H9 (cell line): Measurements from ENCODE around the gene CUEDC2. TPM values are rescaled to one million over a fixed set of nuclear protein-coding genes. Genes with fewer than 3 reads are reported as not detected.
A peak's percentile ranks its signal among the peaks of the same experiment; 100 is the strongest.

Experiments used
- DNase-seq: peaks from one replicate; pipeline ENCODE4 v3.0.0-alpha.2; 2017
- H2AFZ ChIP-seq: one replicate; pipeline ENCODE4 v1.6.1; 2013; ENCODE audit warnings: mild to moderate bottlenecking, low read length, control low read depth, moderate library complexity
- H2AK5ac ChIP-seq: 2 replicates; pipeline ENCODE4 v1.6.1; 2013; ENCODE audit warnings: low read length, control low read depth, mixed read lengths; ENCODE audit not compliant: insufficient read length
- H2BK120ac ChIP-seq: one replicate; pipeline ENCODE4 v1.6.1; 2013; ENCODE audit warnings: low read depth, mild to moderate bottlenecking, low read length, control low read depth, inconsistent platforms; ENCODE audit not compliant: poor library complexity, severe bottlenecking
- H2BK12ac ChIP-seq: 2 replicates; pipeline ENCODE4 v1.6.1; 2013; ENCODE audit warnings: low read length, control low read depth, mixed read lengths, low read depth; ENCODE audit not compliant: insufficient read length
- H2BK15ac ChIP-seq: 2 replicates; pipeline ENCODE4 v1.6.1; 2013; ENCODE audit warnings: low read depth, low read length, control low read depth
- H2BK20ac ChIP-seq: one replicate; pipeline ENCODE4 v1.6.1; 2013; ENCODE audit warnings: low read depth, mild to moderate bottlenecking, low read length, control low read depth, inconsistent platforms; ENCODE audit not compliant: poor library complexity, severe bottlenecking
- H2BK5ac ChIP-seq: 2 replicates; pipeline ENCODE4 v1.6.1; 2013; ENCODE audit warnings: low read length, control low read depth, mixed read lengths; ENCODE audit not compliant: insufficient read length
- H3K14ac ChIP-seq: 2 replicates; pipeline ENCODE4 v1.6.1; 2013; ENCODE audit warnings: low read length, control low read depth; ENCODE audit not compliant: insufficient read depth
- H3K18ac ChIP-seq: 2 replicates; pipeline ENCODE4 v1.6.1; 2013; ENCODE audit warnings: low read depth, mild to moderate bottlenecking, mixed read lengths, low read length, control low read depth; ENCODE audit not compliant: insufficient read length
- H3K23ac ChIP-seq: 2 replicates; pipeline ENCODE4 v1.6.1; 2013; ENCODE audit warnings: low read length, control low read depth, mixed read lengths, low read depth; ENCODE audit not compliant: insufficient read length
- H3K23me2 ChIP-seq: 2 replicates; pipeline ENCODE4 v1.6.1; 2013; ENCODE audit warnings: low read depth, mild to moderate bottlenecking, mixed read lengths, low read length, control low read depth; ENCODE audit not compliant: insufficient read length, poor library complexity, severe bottlenecking
- H3K27ac ChIP-seq: 2 replicates; pipeline ENCODE4 v1.5.1; 2013; ENCODE audit warnings: low read length, control low read depth, mixed read lengths, low read depth; ENCODE audit not compliant: insufficient read length
- H3K27me3 ChIP-seq: 2 replicates; pipeline ENCODE4 v1.6.1; 2013; ENCODE audit warnings: low read length, control low read depth, inconsistent platforms; ENCODE audit not compliant: insufficient read depth
- H3K4ac ChIP-seq: 2 replicates; pipeline ENCODE4 v1.6.1; 2013; ENCODE audit warnings: low read depth, mild to moderate bottlenecking, control low read depth, inconsistent platforms, low read length, moderate library complexity
- H3K4me1 ChIP-seq: 2 replicates; pipeline ENCODE4 v1.6.1; 2013; ENCODE audit warnings: low read length, control low read depth, inconsistent platforms; ENCODE audit not compliant: insufficient read depth
- H3K4me2 ChIP-seq: 2 replicates; pipeline ENCODE4 v1.6.1; 2013; ENCODE audit warnings: low read length, control low read depth, mixed read lengths; ENCODE audit not compliant: insufficient read length, insufficient read depth
- H3K56ac ChIP-seq: 2 replicates; pipeline ENCODE4 v1.6.1; 2013; ENCODE audit warnings: low read depth, mild to moderate bottlenecking, mixed read lengths, low read length, control low read depth; ENCODE audit not compliant: insufficient read length
- H3K79me1 ChIP-seq: 2 replicates; pipeline ENCODE4 v1.6.1; 2013; ENCODE audit warnings: low read depth, mild to moderate bottlenecking, moderate library complexity, low read length, control low read depth, inconsistent platforms; ENCODE audit not compliant: insufficient read depth, poor library complexity, severe bottlenecking
- H3K79me2 ChIP-seq: 2 replicates; pipeline ENCODE4 v1.6.1; 2013; ENCODE audit warnings: low read length, control low read depth, inconsistent platforms; ENCODE audit not compliant: insufficient read depth
- H3K9ac ChIP-seq: 2 replicates; pipeline ENCODE4 v1.6.1; 2013; ENCODE audit warnings: low read length, control low read depth, mixed read lengths; ENCODE audit not compliant: insufficient read length; ENCODE audit errors: extremely low read depth
- H3K9me3 ChIP-seq: one replicate; pipeline ENCODE4 v1.6.1; 2013; ENCODE audit warnings: low read depth, low read length, inconsistent platforms; ENCODE audit not compliant: control insufficient read depth
- H3T11ph ChIP-seq: one replicate; pipeline ENCODE4 v1.6.1; 2013; ENCODE audit warnings: mild to moderate bottlenecking, low read length, control low read depth, inconsistent platforms
- H4K20me1 ChIP-seq: one replicate; pipeline ENCODE4 v1.6.1; 2013; ENCODE audit not compliant: control insufficient read depth, insufficient read length, insufficient read depth
- H4K5ac ChIP-seq: 2 replicates; pipeline ENCODE4 v1.6.1; 2013; ENCODE audit warnings: low read depth, mild to moderate bottlenecking, mixed read lengths, low read length, control low read depth; ENCODE audit not compliant: insufficient read length
- H4K8ac ChIP-seq: replicated peaks from 2 replicates; pipeline ENCODE4 v1.6.1; 2013; ENCODE audit warnings: low read length, control low read depth, mixed read lengths, low read depth; ENCODE audit not compliant: insufficient read length
- H4K91ac ChIP-seq: 2 replicates; pipeline ENCODE4 v1.6.1; 2013; ENCODE audit warnings: low read depth, mild to moderate bottlenecking, moderate library complexity, mixed read lengths, low read length, control low read depth; ENCODE audit not compliant: insufficient read length
- H3K27ac Mint-ChIP-seq, 3 experiments: 2 replicates in 2 of 3; 3 replicates in 1 of 3; pipeline ENCODE4 v1.8.0; 2020 to 2021; ENCODE audit warnings: mixed read lengths in 3 of 3, mild to moderate bottlenecking in 1 of 3, moderate library complexity in 1 of 3
- H3K27me3 Mint-ChIP-seq: 2 replicates; pipeline ENCODE4 v1.8.0; 2021; ENCODE audit warnings: low read depth, mild to moderate bottlenecking, moderate library complexity, mixed read lengths
- H3K36me3 Mint-ChIP-seq, 3 experiments: 2 replicates in 2 of 3; 3 replicates in 1 of 3; pipeline ENCODE4 v1.8.0; 2020 to 2021; ENCODE audit warnings: low read depth in 3 of 3, mixed read lengths in 3 of 3; ENCODE audit not compliant: insufficient read depth in 1 of 3
- H3K4me1 Mint-ChIP-seq, 2 experiments: 2 replicates each; pipeline ENCODE4 v1.8.0; 2020; ENCODE audit warnings: mixed read lengths in 2 of 2
- H3K4me3 Mint-ChIP-seq, 2 experiments: 2 replicates in 1 of 2; 3 replicates in 1 of 2; pipeline ENCODE4 v1.8.0; 2020 to 2021; ENCODE audit warnings: mild to moderate bottlenecking in 2 of 2, mixed read lengths in 2 of 2, moderate library complexity in 1 of 2
- H3K9me3 Mint-ChIP-seq, 2 experiments: 2 replicates in 1 of 2; 3 replicates in 1 of 2; pipeline ENCODE4 v1.8.0; 2020; ENCODE audit warnings: mild to moderate bottlenecking in 2 of 2, mixed read lengths in 2 of 2, moderate library complexity in 1 of 2
- CTCF ChIP-seq: fragments of 200-600 bp; sonication (generic); conservative IDR thresholded peaks from 3 replicates; pipeline ENCODE4 v1.8.0; 2021; ENCODE audit warnings: antibody characterized with exemption, mild to moderate bottlenecking
- WGBS: extraction: QIAGEN DNeasy Blood & Tissue Kit; methylation state at CpG from one replicate; pipeline ENCODE4 v1.1.7; 2013; ENCODE audit warnings: missing lambda C conversion rate, low lambda C conversion rate, mixed read lengths; ENCODE audit not compliant: insufficient read length; ENCODE audit errors: extremely low coverage; 5-methylcytosine and 5-hydroxymethylcytosine counted together
- total RNA-seq: library from RNA; stranded (reverse); gene quantifications from 2 replicates; pipeline ENCODE4 v1.2.1, GENCODE V29; 2021

The CUEDC2 gene
- total RNA-seq, 1 experiment from 2014 or later, result 41.2 TPM

GRCh38 chr10:102421757-102422512 is 10.4 kb downstream of the CUEDC2 start:
- H2BK15ac ChIP-seq, result no peak overlapping the region
- H2BK12ac ChIP-seq, result no peak overlapping the region
- H2AK5ac ChIP-seq, result no peak overlapping the region
- H3K79me2 ChIP-seq, result no peaks in the 10 kb centered on the region
- no peak overlapping the region for H3K4ac ChIP-seq
- peak overlapping the region; percentile 27 for H3K18ac ChIP-seq
- H2BK20ac ChIP-seq, result no peak overlapping the region
- no peak overlapping the region for H2BK5ac ChIP-seq
- no peak for TF ChIP-seq CTCF
- H3K9me3 ChIP-seq, result no peaks in the 10 kb centered on the region
- H2AFZ ChIP-seq, result no peak overlapping the region
- no peak overlapping the region for H2BK120ac ChIP-seq
- H3K23ac ChIP-seq, result no peak overlapping the region
- no peak overlapping the region for H3K27ac Mint-ChIP-seq
- no peaks in the 10 kb centered on the region; a peak in 1 of 5 replicates for H3K9me3 Mint-ChIP-seq
- H3K4me1 ChIP-seq, result peaks cover 2% of the 10 kb centered on the region; the same call in 1 of the 2 replicates
- DNase-seq, result peak; percentile 72
- no CpG with 5 or more reads among the region's 62 CpGs for WGBS
- H3T11ph ChIP-seq, result no peak overlapping the region
- H3K27ac ChIP-seq, result no peak overlapping the region
- peaks cover 16 to 24% of the 10 kb centered on the region in 2 experiments for H3K4me1 Mint-ChIP-seq
- H3K4me2 ChIP-seq, result peak overlapping the region; percentile 74
- H3K14ac ChIP-seq, result no peak overlapping the region
- no peaks in the 10 kb centered on the region for H4K20me1 ChIP-seq
- H3K56ac ChIP-seq, result no peak overlapping the region
- H3K36me3 Mint-ChIP-seq, result peaks cover 6 to 17% (median 16%) of the 10 kb centered on the region in 3 experiments; a peak in 5 of 7 replicates
- peaks cover 35% of the 10 kb centered on the region for H3K23me2 ChIP-seq
- H4K91ac ChIP-seq, result no peak overlapping the region
- peak overlapping the region; percentile 40 for H3K9ac ChIP-seq
- peaks cover 22% of the 10 kb centered on the region for H3K27me3 Mint-ChIP-seq
- no peak overlapping the region for H4K8ac ChIP-seq
- peak overlapping the region; percentile 92 to 97 for H3K4me3 Mint-ChIP-seq
- H3K27me3 ChIP-seq, result no peaks in the 10 kb centered on the region
- no peak overlapping the region for H4K5ac ChIP-seq
- no peaks in the 10 kb centered on the region for H3K79me1 ChIP-seq
